ENCODE measurements around the gene VANGL1.

VANGL1 gene

GRCh38 chr1:115710859-115711624, 69.3 kb downstream of the VANGL1 start:
- no peak for DNase-seq

DNA sequence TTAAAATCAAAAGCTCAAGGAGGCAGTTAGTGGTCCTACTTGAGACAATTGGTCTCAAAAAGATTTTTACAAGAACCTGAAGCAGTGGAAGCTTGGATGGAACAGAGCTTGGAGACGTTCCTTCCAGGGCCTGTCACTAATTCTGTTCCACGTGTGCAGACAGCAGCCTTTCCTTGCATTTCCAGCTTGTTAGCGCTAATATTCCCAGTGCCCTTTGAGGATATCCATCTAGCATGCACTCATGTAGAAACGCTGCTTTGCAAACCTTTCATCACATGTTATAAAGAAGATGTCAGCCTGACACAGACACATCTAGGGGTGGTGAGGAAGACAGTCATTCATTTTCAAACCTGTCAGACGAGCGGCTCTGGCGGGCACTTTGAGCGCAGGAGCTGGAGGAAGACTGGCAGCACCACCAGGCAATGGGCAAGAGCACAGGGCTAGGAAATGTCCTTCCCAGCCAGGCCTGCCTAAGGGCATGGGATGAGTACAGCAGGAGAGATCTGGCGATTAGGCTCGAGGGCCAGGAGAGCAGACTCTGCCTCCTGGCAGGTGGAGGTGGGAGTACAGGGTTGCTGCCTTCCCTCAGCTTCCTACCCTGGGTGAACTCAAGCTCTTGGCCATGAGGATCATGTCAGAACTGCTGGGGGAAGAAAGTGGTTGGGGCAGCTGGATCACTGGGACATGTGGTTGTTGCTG, 71.3 kb downstream of the VANGL1 start:
- no peak for DNase-seq

DNA sequence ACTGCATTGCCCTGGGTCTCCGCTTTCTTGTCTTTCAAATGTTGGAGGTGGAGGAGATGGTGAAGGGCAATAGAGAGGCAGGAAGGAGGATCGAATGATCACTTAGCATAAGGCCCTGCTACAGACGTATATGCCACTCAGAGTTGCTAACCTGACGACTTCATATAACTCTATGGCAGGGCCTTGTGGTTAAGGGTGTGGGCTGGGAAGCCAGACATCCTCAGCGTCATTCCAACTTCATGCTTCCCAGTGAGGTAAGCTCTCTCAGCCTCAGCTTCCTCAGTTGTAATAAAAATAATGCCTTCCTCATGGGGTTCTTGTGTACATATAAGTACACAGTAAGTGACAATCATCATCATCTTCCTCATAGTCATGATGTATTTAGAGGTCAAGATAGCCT, 72.1 kb downstream of the VANGL1 start:
- DNase-seq: no peak

DNA sequence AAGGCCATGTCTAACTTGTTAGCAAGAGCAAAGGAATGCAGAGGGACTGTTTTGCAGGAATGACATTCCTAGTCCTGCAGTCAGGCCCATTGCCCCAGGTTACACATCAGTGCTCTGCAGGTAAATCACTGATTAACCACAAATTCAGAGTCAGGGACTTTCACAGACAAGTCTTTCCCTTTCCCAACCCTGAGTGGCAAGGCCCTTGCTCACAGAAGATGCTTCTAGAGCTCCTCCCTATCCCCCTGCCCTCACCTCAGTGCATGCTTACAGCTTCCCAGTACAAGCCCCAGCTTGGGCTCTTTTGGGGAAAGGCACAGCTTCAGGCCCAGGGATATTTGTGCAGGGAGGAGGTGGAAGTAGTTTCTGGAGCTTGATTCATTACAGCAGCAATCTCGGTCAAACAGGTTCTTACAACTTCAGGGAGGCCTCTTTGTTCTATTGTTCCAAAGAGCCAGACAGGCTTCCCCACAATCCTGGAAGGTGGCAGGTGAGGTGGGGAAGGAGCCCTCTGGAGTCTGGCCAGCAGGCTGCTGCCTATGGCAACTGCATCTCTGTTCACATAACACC, 72.9 kb downstream of the VANGL1 start:
- no peak for DNase-seq

GRCh38 chr1:115717541-115717940, 75.8 kb downstream of the VANGL1 start:
- no peak for DNase-seq

- DNase-seq: no peak
These were observed 76.4 kb downstream of the VANGL1 start for GRCh38 chr1:115718011-115718754.

GRCh38 chr1:115719285-115719684, 77.5 kb downstream of the VANGL1 start:
- DNase-seq: no peak

- DNase-seq: no peak
These were observed 80.5 kb downstream of the VANGL1 start for GRCh38 chr1:115722221-115722620.

GRCh38 chr1:115723756-115724155, 82.0 kb downstream of the VANGL1 start:
- no peak for DNase-seq

DNA sequence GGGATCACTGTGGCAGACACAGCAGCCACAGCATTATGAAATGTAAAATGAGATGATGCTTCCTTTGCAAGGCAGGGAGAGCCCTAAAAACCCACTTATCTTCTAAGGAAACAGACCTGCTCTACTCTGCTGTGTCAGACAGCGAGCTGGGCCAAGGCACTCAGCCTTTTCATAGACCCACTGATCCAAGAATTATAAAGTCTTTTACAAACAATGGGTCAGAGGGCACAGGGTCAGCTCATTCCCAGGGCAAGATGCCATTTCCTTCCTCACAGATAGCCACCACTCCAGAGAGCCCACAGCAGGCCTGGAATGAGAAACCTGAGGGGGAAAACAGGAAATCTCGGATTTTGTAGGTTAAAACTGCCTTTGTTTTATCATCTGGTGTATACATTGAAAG, 83.8 kb downstream of the VANGL1 start:
- DNase-seq: no peak

DNA sequence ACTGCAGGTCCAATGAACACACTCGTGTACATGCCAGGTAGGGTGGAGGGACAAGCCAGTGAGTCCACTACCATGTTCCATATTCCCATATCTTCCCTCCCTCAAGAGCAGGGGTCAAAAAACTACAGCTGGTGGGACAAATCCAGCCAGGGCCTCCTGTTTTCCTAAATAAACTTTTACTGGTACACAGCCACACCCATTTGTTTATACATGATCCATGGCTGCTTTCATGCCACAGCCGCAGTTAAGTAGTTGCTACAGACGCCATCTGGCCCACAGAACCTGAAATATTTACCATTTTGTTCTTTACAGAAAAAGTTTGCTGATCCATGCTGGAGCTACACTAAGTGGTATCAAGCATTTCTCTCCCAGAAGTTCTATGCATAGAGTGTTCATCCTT, 84.4 kb downstream of the VANGL1 start:
- no peak for DNase-seq

GRCh38 chr1:115726570-115726969, 84.8 kb downstream of the VANGL1 start:
- no peak for DNase-seq

DNA sequence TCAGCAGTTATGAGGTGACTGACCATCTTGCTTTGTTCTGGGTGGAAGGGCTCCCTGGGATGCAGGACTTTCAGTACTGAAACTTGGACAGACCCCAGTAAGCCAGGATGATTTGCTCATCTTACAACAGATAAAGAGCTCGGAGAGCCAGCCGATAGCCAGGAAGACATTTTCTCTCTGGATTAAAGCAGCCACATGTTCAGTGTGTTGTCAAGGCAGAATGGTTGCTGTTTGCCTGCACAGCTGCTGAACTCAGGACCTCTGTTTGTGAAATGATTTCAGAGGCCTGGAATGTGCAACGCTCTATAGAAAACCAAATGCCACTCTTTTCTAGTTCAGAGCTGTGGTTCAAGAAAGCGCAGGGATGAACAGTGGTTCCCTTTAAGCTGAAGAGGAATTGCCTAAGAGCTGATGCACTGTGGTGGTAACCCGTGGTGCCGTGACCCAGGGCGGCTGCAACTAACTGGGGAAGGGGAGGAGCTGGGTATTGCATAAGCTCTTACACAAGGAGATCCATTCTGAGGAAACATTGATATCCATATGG, 86.0 kb downstream of the VANGL1 start:
- DNase-seq: peak; percentile 31

DNA sequence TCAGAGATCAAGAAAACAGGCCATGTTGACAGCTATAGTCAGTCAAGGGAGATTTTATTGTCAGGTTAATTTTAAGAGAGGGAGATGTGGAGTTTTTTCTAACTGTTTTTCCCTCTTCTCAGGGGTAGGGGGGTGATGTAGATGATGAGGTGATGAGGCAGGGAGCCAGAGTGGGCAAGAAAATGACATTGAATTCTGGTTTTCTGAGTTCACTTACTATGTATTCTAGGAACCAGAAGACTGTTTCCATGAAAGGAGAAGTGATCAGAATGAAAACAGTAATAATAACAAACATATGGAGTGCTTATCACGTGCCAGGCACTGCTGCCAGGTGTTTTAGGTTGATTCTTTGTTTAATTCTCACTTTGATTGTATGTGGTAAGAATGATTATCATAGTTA, 86.6 kb downstream of the VANGL1 start:
- DNase-seq: no peak

GRCh38 chr1:115729756-115730155, 88.0 kb downstream of the VANGL1 start:
- DNase-seq: no peak

- no peak for DNase-seq
These were observed 90.5 kb downstream of the VANGL1 start for GRCh38 chr1:115732316-115732715.

GRCh38 chr1:115740811-115741210, 99.0 kb downstream of the VANGL1 start:
- DNase-seq: no peak

- DNase-seq: no peak
These were observed 103.0 kb downstream of the VANGL1 start for GRCh38 chr1:115744646-115745275.

- no peak for DNase-seq
These were observed 104.4 kb downstream of the VANGL1 start for GRCh38 chr1:115746021-115746690.

Data from GF-D8 (cell line).